DMS114 treated with DMSO at 0.1 percent for 48 hours (cell line): ENCODE results near the gene USP2.

Experiments
- DNase-seq: peaks from one replicate; lab custom pipeline; 2025; ENCODE audit not compliant: unreplicated experiment; lab: John Stamatoyannopoulos, UW

The USP2 gene

DNA sequence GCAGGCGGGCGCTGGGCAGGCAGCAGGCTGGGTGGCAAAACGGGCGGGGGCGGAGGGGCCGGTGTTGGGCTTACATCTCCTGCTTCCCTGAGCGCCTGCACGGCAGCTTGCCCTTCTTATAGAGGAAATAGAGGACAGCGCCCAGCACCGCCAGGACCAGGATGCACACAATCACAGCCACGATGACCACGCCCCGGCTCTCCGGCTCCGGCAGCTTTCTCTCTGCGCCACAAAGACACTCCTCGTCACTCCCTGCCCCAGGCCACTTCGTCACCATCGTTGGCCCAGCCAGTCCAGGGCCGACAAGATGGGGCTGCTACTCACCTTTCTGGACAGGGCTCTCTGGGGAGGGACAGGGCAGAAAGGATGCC lies 70.8 kb downstream of the USP2 start:
- no peak for DNase-seq

DNA sequence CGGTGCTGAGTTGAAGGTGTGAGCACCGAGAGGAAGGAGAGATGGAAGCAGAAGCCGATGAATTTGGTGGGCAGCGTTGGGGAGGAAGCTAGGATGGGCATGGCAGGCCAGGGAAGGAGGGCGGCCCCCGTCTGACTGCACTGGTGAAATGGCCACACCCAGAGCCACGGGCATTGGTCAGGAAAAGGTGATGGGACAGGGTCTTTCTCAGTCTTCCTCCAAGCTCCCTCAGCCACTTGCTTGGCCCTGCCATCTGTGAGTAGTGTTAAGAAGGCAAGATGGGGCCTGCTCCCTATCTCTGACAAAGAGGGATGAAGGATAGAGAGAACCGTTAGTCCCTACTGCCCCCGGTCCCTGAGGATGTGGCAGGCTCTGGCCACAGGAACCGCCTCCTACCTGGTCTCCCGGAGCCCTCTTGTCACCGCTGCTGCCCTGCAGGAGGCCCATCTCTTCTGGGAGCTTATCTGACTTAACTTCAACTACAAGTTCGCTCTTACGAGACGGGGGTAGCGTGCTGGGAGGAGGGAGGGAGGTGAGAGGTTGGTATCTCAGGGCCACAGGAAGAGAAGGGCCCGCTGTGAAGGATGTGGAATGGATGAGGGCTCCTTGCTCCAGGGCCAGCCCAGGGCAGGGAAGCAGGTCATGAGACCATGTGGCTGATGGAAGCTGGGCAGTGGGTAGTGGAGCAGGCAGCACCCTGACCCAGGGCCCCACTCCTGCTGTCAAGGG lies 71.4 kb downstream of the USP2 start:
- no peak for DNase-seq

DNA sequence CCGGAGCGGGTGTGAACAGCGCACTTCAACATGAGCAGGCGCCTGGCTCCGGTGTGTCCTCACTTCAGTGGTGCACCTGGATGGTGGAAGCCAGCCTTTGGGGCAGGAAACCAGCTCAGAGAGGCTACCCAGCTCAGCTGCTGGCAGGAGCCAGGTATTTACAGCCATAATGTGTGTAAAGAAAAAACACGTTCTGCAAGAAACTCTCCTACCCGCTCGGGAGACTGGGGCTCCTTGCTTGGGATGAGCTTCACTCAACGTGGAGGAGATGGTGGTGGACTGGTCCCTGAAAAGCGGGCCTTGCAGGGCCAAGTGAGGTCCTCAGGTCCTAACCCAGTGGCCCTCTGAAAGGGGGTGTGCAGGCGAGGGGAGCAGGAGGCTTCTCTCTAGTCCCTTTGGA lies 72.1 kb downstream of the USP2 start:
- no peak for DNase-seq

GRCh38 chr11:119307974-119308373 lies 73.5 kb downstream of the USP2 start:
- no peak for DNase-seq

DNA sequence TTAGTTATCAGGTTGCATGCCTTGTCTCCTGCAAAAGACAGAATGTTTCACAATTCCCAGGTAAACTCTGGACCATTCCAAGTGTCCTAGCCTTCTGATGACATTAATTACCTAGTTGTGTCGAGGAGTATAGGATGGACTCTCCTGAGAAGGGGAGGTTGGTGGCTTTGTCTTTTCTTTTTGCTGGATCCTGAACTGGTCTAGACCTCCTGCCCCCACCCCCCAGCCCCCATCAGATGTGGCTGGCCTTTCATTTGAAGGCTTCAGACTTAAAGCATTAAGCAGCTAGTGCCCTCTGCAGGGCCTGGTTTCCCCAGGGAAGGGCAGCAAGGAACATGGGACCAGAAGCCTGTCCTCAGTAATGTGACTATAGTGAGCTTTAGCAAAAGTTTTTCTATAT lies 74.3 kb downstream of the USP2 start:
- no peak for DNase-seq

DNA sequence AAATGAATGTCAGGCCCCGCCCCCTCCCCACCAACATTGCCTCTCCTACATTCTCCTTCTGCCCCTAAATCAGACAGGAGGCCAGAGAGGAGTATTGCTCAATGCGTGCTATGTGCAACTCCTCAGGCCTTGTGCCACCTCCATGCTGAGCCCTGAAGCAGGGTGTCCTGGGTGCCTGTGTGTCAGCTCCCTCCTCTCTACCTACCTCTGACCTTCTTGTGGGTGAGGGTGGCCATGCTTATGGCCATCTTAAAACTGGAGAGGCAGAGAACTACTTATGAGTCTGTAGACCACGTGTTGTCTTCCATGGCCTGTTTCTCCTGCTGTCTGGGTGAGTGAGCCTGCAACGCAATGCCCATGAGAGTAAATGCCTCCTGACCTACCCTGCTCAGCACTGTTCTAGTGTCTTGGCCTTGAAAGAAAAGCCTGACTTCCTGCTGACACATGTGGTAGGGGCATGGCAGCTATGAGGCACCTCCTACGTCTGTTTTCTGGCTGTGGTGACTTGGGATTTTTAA lies 75.1 kb downstream of the USP2 start:
- DNase-seq, result no peak

DNA sequence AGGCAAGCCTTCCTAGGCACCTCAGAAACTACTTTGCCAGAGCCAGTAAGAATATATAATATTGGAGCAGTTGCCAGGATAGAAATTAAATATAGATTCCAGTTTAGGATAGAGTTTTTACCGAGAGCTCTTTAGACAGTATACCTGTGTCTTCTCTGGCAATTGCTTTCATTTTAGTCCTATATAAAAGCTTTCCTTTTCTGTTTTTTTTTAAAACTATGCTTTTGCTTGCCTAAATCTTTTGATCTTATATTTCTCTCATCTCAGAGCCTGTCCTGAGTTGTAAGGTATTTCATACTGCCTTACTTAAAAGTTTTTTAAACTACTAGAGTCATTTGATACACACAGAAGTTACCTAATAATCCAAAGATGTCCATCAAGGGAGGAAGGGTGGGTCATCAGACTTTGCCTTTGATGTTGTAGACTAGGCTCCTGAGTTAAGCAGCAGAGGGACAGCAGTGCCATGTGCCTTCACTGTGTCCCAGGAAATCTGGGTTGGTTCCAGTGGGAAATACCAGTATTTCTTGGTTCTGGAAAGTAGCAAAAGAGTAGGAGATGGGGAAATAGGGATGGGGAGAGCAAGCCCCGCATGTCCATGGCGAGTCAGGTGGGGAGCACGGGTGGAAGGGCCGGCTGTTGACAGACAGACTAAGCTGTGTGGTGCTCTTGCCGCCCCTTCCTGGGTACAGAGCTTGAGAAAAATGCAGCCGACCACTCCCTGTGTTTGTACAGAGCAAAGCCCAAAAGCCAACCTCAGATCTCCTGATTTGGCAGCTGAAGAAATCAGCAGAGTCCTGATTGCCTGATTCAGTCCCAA lies 75.7 kb downstream of the USP2 start:
- DNase-seq, result no peak
